HCT116 (cell line): Measurements from ENCODE around the gene POC1A. TPM values are rescaled to one million over a fixed set of nuclear protein-coding genes. Genes with fewer than 3 reads are reported as not detected.

ENCODE experiments used
- ATAC-seq: fragments of 200-7000 bp; cut with Tn5 transposase; 2 replicates; pipeline ENCODE4 v1.9.1; 2020; ENCODE audit warnings: mild to moderate bottlenecking, moderate library complexity
- BruUV-seq: library from RNA; stranded (reverse); fragments of 400-500 nt; replicated peaks from 2 replicates; lab custom pipeline; 2021; lab: Mats Ljungman, UMichigan
- CTCF ChIA-PET: fragments of 300-600 bp; sonication (Branson Sonifier 250); formaldehyde crosslinking; loops from one replicate; lab custom pipeline; 2021; ENCODE audit warnings: antibody characterized with exemption; lab: Charles Lee
- POLR2A ChIA-PET: fragments of 300-600, 350-600 bp; sonication (Branson Sonifier 250); formaldehyde crosslinking; loops from one replicate; lab custom pipeline; 2021; ENCODE audit warnings: antibody characterized with exemption; lab: Charles Lee
- RAD21 ChIA-PET, 2 experiments: fragments of 300-600 bp; sonication (Branson Sonifier 250); formaldehyde crosslinking; loops; one replicate each; lab custom pipeline; 2023; ENCODE audit warnings: low total read pairs in 2 of 2; ENCODE audit not compliant: uncharacterized antibody in 2 of 2, unreplicated experiment in 2 of 2, low non-redundant PET in 1 of 2; lab: Charles Lee
- DNase-seq: peaks from one replicate; pipeline ENCODE4 v3.0.0-alpha.2; 2010; ENCODE audit warnings: low read depth, low spot score
- H2AFZ ChIP-seq: fragments of 200-600 bp; shearing (Covaris generic), sonication (generic); 2 replicates; pipeline ENCODE4 v1.6.1; 2017; ENCODE audit warnings: low read depth, mixed run types, mixed read lengths, antibody characterized with exemption, low read length; ENCODE audit not compliant: poor library complexity, severe bottlenecking
- H3K27ac ChIP-seq: 2 replicates; pipeline ENCODE4 v1.5.1; 2012; ENCODE audit warnings: low read depth, low read length
- H3K27me3 ChIP-seq: fragments of 200-600 bp; sonication (generic); 2 replicates; pipeline ENCODE4 v1.6.1; 2016; ENCODE audit warnings: mixed run types, low read length, mixed read lengths; ENCODE audit not compliant: insufficient read depth
- H3K36me3 ChIP-seq, 2 experiments: fragments of 200-500 bp in 1 of 2; fragments of 200-600 bp in 1 of 2; sonication (Bioruptor generic) in 1 of 2; sonication (generic) in 1 of 2; 2 replicates each; pipeline versions ENCODE4 v1.5.1 to v1.6.1; 2014 to 2016; ENCODE audit warnings: low read length in 2 of 2, inconsistent platforms in 1 of 2, mixed read lengths in 1 of 2, mixed run types in 1 of 2; ENCODE audit not compliant: insufficient read depth in 2 of 2, control insufficient read depth in 1 of 2
- H3K4me1 ChIP-seq, 2 experiments: fragments of 200-600 bp in 1 of 2; sonication (generic) in 1 of 2; 2 replicates each; pipeline versions ENCODE4 v1.5.1 to v1.6.1; 2012 to 2017; ENCODE audit warnings: low read length in 2 of 2, inconsistent platforms in 1 of 2, mild to moderate bottlenecking in 1 of 2, mixed read lengths in 1 of 2, mixed run types in 1 of 2, moderate library complexity in 1 of 2; ENCODE audit not compliant: insufficient read depth in 2 of 2, control insufficient read depth in 1 of 2
- H3K4me2 ChIP-seq: fragments of 200-600 bp; sonication (generic); 2 replicates; pipeline ENCODE4 v1.6.1; 2017; ENCODE audit warnings: mixed run types, low read length, mixed read lengths
- H3K4me3 ChIP-seq, 2 experiments: fragments of 200-600 bp in 1 of 2; sonication (generic) in 1 of 2; replicated peaks in 1 of 2; 2 replicates each; pipeline ENCODE4 v1.5.1; 2011 to 2016; ENCODE audit warnings: low read length in 2 of 2, control low read depth in 1 of 2, low read depth in 1 of 2, mild to moderate bottlenecking in 1 of 2, mixed read lengths in 1 of 2, mixed run types in 1 of 2
- H3K79me2 ChIP-seq: fragments of 200-600 bp; sonication (generic); 2 replicates; pipeline ENCODE4 v1.6.1; 2017; ENCODE audit warnings: mild to moderate bottlenecking, mixed run types, low read length, moderate library complexity, mixed read lengths; ENCODE audit not compliant: insufficient read depth
- H3K9ac ChIP-seq: fragments of 200-600 bp; sonication (generic); 2 replicates; pipeline ENCODE4 v1.6.1; 2016; ENCODE audit warnings: low read length, mixed read lengths
- H3K9me2 ChIP-seq: fragments of 200-600 bp; sonication (generic), shearing (Covaris generic); 2 replicates; pipeline ENCODE4 v1.6.1; 2017; ENCODE audit warnings: mixed run types, mild to moderate bottlenecking, moderate library complexity; ENCODE audit not compliant: insufficient read depth
- H3K9me3 ChIP-seq, 2 experiments: fragments of 200-500 bp in 1 of 2; fragments of 200-600 bp in 1 of 2; sonication (Bioruptor generic) in 1 of 2; sonication (generic) in 1 of 2; 2 replicates each; pipeline ENCODE4 v1.6.1; 2014 to 2017; ENCODE audit warnings: low read length in 2 of 2, mixed read lengths in 2 of 2, inconsistent platforms in 1 of 2, low read depth in 1 of 2, mild to moderate bottlenecking in 1 of 2, mixed run types in 1 of 2, moderate library complexity in 1 of 2; ENCODE audit not compliant: control insufficient read depth in 1 of 2, insufficient read depth in 1 of 2
- H4K20me1 ChIP-seq: fragments of 200-600 bp; sonication (generic), shearing (Covaris generic); 2 replicates; pipeline ENCODE4 v1.6.1; 2017; ENCODE audit warnings: mixed run types, mild to moderate bottlenecking, moderate library complexity; ENCODE audit not compliant: insufficient read depth
- ATF3 ChIP-seq: IDR thresholded peaks from 2 replicates; pipeline ENCODE4 v1.6.1; 2012
- CEBPB ChIP-seq: IDR thresholded peaks from 2 replicates; pipeline ENCODE4 v1.6.1; 2012; ENCODE audit warnings: low read depth
- EGR1 ChIP-seq: IDR thresholded peaks from 2 replicates; pipeline ENCODE4 v1.6.1; 2012; ENCODE audit warnings: low read depth
- EZH2 ChIP-seq: fragments of 200-600 bp; sonication (generic); IDR thresholded peaks from 2 replicates; pipeline ENCODE4 v1.6.1; 2017; ENCODE audit warnings: antibody characterized with exemption, mixed run types
- REST ChIP-seq: IDR thresholded peaks from 2 replicates; pipeline ENCODE4 v1.6.1; 2012; ENCODE audit warnings: low read depth
- YY1 ChIP-seq: IDR thresholded peaks from 2 replicates; pipeline ENCODE4 v1.6.1; 2011; ENCODE audit warnings: low read length, low read depth, moderate library complexity, mild to moderate bottlenecking; ENCODE audit not compliant: insufficient replicate concordance; ENCODE audit errors: extremely low read depth
- intact Hi-C: fragments of 100-400 bp; cut with micrococcal nuclease; formaldehyde crosslinking; loops from 2 replicates; pipeline ENCODE4 v1.10.0; 2022
- total RNA-seq: library from RNA; stranded (reverse); gene quantifications from one replicate; pipeline ENCODE4 v1.2.1, GENCODE V29; 2021; ENCODE audit not compliant: unreplicated experiment

The POC1A gene
- total RNA-seq, 1 experiment from 2014 or later, result 34.0 TPM

- Histone ChIP-seq H4K20me1 (no peaks in the 10 kb centered on the region), H3K4me1 (no peaks in the 10 kb centered on the region), H3K79me2 (no peaks in the 10 kb centered on the region), H3K27me3 (no peaks in the 10 kb centered on the region), H3K9ac (no peak overlapping the region), H3K27ac (no peak overlapping the region), H3K4me3 (no peak overlapping the region), H2AFZ (no peak overlapping the region), H3K36me3 (no peaks in the 10 kb centered on the region; a peak in 1 of 4 replicates), H3K9me2 (no peaks in the 10 kb centered on the region), H3K9me3 (no peaks in the 10 kb centered on the region), H3K4me2 (no peak overlapping the region)
- no peak for ATAC-seq
- DNase-seq, result no peak
- RAD21 ChIA-PET, result no interaction called here
- BruUV-seq, result no TSS peak
- POLR2A ChIA-PET, result no interaction called here
- intact Hi-C loops, result no loop called here
- TF ChIP-seq EZH2 (no peak), REST (no peak), EGR1 (no peak), ATF3 (no peak), CEBPB (no peak), YY1 (no peak)
- CTCF ChIA-PET, result no interaction called here
Observed at GRCh38 chr3:52078781-52079560, 75.3 kb downstream of the POC1A start.
